GM12891 (cell line): ENCODE measurements around the gene CAPN2.

Experiments used
- DNase-seq: peaks from one replicate; pipeline ENCODE4 v3.0.0; 2011; ENCODE audit warnings: low spot score; ENCODE audit not compliant: insufficient read length
- FAIRE-seq: peaks from 2 replicates; lab custom pipeline; 2011; peaks lifted over from hg19 to GRCh38; lab: Jason Lieb, UNC
- PAX5 ChIP-seq: IDR thresholded peaks from 2 replicates; pipeline ENCODE4 v1.6.1; 2011; ENCODE audit warnings: low read length, moderate library complexity, mild to moderate bottlenecking; ENCODE audit not compliant: insufficient read depth, severe bottlenecking
- POLR2A ChIP-seq: IDR thresholded peaks from 2 replicates; pipeline ENCODE4 v1.6.1; 2011; ENCODE audit warnings: low read depth, low read length, control low read depth
- POLR2AphosphoS5 ChIP-seq: IDR thresholded peaks from 2 replicates; pipeline ENCODE4 v1.6.1; 2011; ENCODE audit warnings: low read depth, low read length, control low read depth

The CAPN2 gene

DNA sequence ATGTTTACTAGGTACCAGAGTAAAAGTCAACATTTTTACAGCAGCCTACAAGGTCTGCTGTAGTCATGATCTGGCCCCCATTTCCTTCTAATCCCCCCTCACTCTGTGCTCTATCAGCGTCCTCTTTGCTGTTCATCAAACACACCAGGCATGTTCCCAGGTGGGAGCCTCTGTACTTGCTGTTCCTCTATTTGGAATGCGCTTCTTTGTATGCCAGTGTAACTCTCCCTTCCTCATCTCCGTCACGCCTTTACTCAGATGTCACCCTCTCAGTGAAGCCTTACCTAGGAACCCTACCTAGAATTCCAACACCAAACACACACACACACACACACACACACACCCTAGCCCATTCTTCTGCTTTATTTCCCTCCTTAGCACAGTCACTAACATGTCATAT, 112.4 kb downstream of the CAPN2 start:
- FAIRE-seq (no peak), DNase-seq (no peak)
- no peak for TF ChIP-seq POLR2A
- TF ChIP-seq POLR2AphosphoS5 = no peak
- TF ChIP-seq PAX5 = no peak
